HG02763 (cell line): ENCODE measurements around the gene POU6F2.

Experiments used
- ATAC-seq: cut with Tn5 transposase; IDR thresholded peaks from one replicate; pipeline ENCODE4 v1.9.1; 2021; ENCODE audit warnings: mild to moderate bottlenecking, moderate library complexity; ENCODE audit not compliant: unreplicated experiment

Gene POU6F2

DNA sequence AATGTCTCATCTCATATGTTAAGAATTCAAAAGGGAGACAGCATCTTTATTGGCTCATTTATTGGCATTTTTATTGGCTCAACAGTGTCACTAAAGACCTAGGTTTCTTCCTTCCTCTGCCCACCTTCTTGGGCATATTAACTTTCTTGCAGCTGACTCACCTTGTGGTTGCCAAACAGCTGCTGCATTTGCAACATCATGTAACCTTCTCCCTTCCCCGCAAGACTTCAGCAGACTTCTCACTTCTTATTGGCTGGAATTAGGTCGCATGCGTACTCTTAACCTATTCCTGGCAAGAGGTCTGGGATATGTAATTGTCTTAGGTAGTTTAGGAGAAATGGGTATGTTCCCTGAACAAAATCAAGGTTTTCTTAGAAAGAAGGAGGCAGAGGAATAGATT, 263.2 kb downstream of the POU6F2 start:
- no peak for ATAC-seq

- no peak for ATAC-seq
These were observed 269.9 kb downstream of the POU6F2 start for GRCh38 chr7:39247576-39247975.

- ATAC-seq = no peak
These were observed 270.5 kb downstream of the POU6F2 start for GRCh38 chr7:39248041-39248691.

DNA sequence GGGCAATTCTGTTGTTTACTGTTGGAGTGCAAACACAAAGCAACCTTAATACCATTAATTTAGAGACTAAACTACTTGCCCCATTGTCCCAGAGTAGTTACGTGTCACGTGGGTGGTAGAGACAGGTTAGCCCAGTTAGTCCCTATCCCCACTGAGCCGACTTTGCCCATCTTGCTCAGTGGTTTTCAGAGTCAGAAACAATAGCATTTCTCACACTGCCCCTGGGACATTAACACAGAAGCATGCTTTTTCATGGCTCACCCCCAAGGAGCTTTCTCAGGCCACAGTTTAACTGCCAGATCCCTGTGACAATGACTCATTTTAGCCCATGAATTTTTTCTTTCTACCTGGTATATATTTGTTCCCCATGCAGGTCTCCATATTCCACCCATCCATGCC, 271.0 kb downstream of the POU6F2 start:
- no peak for ATAC-seq

- ATAC-seq = no peak
These were observed 272.0 kb downstream of the POU6F2 start for GRCh38 chr7:39249635-39250152.

DNA sequence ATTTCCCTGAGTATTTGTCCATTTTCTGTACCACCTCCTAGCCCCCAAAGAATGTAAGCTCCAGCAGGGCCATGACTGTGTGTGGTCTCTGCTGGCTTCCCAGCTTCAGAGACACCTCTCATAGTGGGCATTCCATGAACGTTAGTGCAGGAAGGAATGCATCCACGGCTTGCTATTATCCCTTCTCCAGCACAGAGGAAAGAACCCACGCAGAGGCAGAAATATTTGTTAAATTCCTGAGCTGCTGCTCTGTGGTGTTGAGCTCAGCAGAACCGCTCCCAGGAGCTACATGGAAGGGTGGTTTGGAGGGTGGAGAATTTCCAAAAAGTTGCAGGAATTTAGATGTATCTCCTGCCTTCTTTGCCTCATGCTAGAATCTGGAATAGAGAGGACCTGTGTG, 275.2 kb downstream of the POU6F2 start:
- no peak for ATAC-seq

GRCh38 chr7:39259391-39260003, 281.8 kb downstream of the POU6F2 start:
- no peak for ATAC-seq

GRCh38 chr7:39260279-39260844, 282.7 kb downstream of the POU6F2 start:
- ATAC-seq = no peak

DNA sequence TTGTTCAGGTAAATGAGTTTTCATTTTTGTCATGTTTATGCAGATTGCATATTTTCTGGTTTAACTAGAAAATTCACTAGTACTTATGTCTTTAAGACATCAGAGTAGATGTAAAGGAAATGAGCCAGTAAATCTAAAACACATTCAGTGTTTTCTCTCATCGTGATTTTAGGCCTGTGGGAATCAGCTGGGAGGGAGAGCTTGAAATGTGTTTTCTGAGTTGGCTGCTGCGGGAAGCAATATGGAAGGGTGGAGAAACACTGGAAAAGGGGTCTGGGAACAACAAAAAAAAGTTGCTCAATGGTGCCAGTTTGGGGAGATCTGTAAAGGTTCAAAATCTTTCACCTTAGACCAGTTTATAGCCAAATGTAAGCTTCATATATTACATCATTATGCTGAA, 284.1 kb downstream of the POU6F2 start:
- no peak for ATAC-seq

GRCh38 chr7:39265641-39266591, 288.2 kb downstream of the POU6F2 start:
- no peak for ATAC-seq

GRCh38 chr7:39269034-39269433, 291.3 kb downstream of the POU6F2 start:
- no peak for ATAC-seq

DNA sequence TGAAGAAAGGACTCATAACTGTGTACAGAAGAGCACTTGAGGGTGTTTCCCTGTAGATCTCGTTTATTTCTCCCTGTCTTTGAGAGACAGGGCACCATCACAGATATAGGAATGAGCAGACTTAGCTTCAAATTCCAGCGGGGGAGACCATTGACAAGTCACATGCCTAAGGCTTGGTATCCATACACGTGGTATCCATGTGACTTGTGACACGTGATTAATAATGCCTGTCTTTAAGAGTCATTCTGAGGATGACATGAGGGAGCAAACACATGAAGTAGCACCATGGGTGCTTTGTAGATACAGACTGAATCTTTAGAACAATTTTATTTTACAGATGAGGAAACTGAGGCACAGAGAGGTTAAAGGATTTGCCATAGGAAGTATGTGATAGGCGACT, 292.3 kb downstream of the POU6F2 start:
- no peak for ATAC-seq

- no peak for ATAC-seq
These were observed 293.7 kb downstream of the POU6F2 start for GRCh38 chr7:39271402-39271801.

- no peak for ATAC-seq
These were observed 294.4 kb downstream of the POU6F2 start for GRCh38 chr7:39272111-39272510.

DNA sequence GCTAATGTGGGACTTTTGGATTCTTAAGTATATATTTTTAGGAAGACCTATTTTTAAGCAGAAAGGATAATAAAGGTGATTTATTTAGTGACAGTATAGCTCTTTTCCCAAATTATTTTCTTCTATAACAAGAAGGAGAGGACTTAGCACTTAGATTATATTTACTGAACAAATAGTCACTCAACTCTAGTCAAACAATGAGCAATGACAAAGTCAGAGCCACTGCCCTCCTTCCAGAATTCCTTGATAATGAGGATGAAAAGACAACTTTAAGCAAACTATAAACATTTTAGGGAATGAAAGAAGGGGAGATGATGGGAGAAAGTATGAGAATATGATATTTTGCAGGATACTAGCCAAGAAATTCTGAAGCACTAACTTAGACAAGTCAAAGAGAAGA, 295.0 kb downstream of the POU6F2 start:
- ATAC-seq = no peak

- ATAC-seq = no peak
These were observed 302.6 kb downstream of the POU6F2 start for GRCh38 chr7:39280337-39280736.

GRCh38 chr7:39285256-39285655, 307.5 kb downstream of the POU6F2 start:
- ATAC-seq = no peak

- no peak for ATAC-seq
These were observed 310.6 kb downstream of the POU6F2 start for GRCh38 chr7:39288303-39288702.

- no peak for ATAC-seq
These were observed 314.1 kb downstream of the POU6F2 start for GRCh38 chr7:39291628-39292410.

GRCh38 chr7:39293056-39293823, 315.5 kb downstream of the POU6F2 start:
- no peak for ATAC-seq
